Lower lobe of right lung (tissue), 2 donors: Measurements from ENCODE around the gene AXL. TPM values are rescaled to one million over a fixed set of nuclear protein-coding genes. Genes with fewer than 3 reads are reported as not detected.

Experiments
- ATAC-seq, 2 donors: fragments of 200-7000 bp; cut with Tn5 transposase; one replicate each; pipeline ENCODE4 v1.9.1; 2020 to 2022; ENCODE audit warnings: mild to moderate bottlenecking in 2 of 2, moderate library complexity in 2 of 2
- DNase-seq: peaks from one replicate; pipeline ENCODE4 v3.0.0-alpha.2; 2020
- H3K27ac ChIP-seq: fragments of 200-600 bp; one replicate; pipeline ENCODE4 v1.8.0; 2022
- H3K27me3 ChIP-seq: fragments of 200-600 bp; one replicate; pipeline ENCODE4 v1.8.0; 2022; ENCODE audit warnings: low read depth
- H3K36me3 ChIP-seq: fragments of 200-600 bp; one replicate; pipeline ENCODE4 v1.8.0; 2022; ENCODE audit warnings: mild to moderate bottlenecking
- H3K4me1 ChIP-seq: fragments of 200-600 bp; one replicate; pipeline ENCODE4 v1.8.0; 2022
- H3K4me3 ChIP-seq: fragments of 200-600 bp; one replicate; pipeline ENCODE4 v1.8.0; 2022; ENCODE audit warnings: mild to moderate bottlenecking
- H3K9me3 ChIP-seq: fragments of 200-600 bp; one replicate; pipeline ENCODE4 v1.8.0; 2022
- CTCF ChIP-seq: fragments of 200-600 bp; IDR thresholded peaks from one replicate; pipeline ENCODE4 v1.8.0; 2022; ENCODE audit warnings: antibody characterized with exemption, mild to moderate bottlenecking
- intact Hi-C: fragments of 100-400 bp; cut with DNase I; formaldehyde crosslinking; loops from one replicate; pipeline ENCODE4 v1.11.0; 2022
- total RNA-seq: library from RNA; stranded (reverse); fragmentation: NEBNext Ultra II Directional; extraction: Animal tissue kit (Norgen Biotek cat#: 25700); gene quantifications from one replicate; pipeline ENCODE4 v1.2.1, GENCODE V29; 2021
- donor health status: DM: no; HTN: yes; CAD: no; lungs with severe emphysema.

The AXL gene
- total RNA-seq, 1 donor from 2014 or later, result 92.7 TPM

GRCh38 chr19:41235480-41235879 lies 16.5 kb downstream of the AXL start:
- H3K4me1 ChIP-seq, result no peaks in the 10 kb centered on the region
- no peaks in the 10 kb centered on the region for H3K9me3 ChIP-seq
- intact Hi-C loops, result no loop called here

GRCh38 chr19:41238244-41238643 lies 19.2 kb downstream of the AXL start:
- intact Hi-C loops, result no loop called here
- ATAC-seq (no peak), DNase-seq (no peak)
- no peak overlapping the region for H3K27ac ChIP-seq
- no peak for TF ChIP-seq CTCF
- no peaks in the 10 kb centered on the region for H3K4me1 ChIP-seq
- H3K36me3 ChIP-seq, result peaks cover 67% of the 10 kb centered on the region
- H3K4me3 ChIP-seq, result no peak overlapping the region
- H3K27me3 ChIP-seq, result no peaks in the 10 kb centered on the region
- H3K9me3 ChIP-seq, result no peaks in the 10 kb centered on the region

More at GRCh38 chr19:41235480-41235879, 16.5 kb downstream of the AXL start:
- DNase-seq (no peak), ATAC-seq (no peak)
- peaks cover 40% of the 10 kb centered on the region for H3K36me3 ChIP-seq
- TF ChIP-seq CTCF, result no peak
- H3K27ac ChIP-seq, result no peak overlapping the region
- H3K4me3 ChIP-seq, result no peak overlapping the region
- H3K27me3 ChIP-seq, result no peaks in the 10 kb centered on the region

GRCh38 chr19:41239363-41239762 lies 20.3 kb downstream of the AXL start:
- no peak for DNase-seq
- ATAC-seq, result no peak
- H3K4me1 ChIP-seq, result no peaks in the 10 kb centered on the region
- intact Hi-C loops, result no loop called here
- peaks cover 65% of the 10 kb centered on the region for H3K36me3 ChIP-seq
- H3K9me3 ChIP-seq, result no peaks in the 10 kb centered on the region
- H3K27ac ChIP-seq, result no peak overlapping the region
- no peaks in the 10 kb centered on the region for H3K27me3 ChIP-seq
- no peak for TF ChIP-seq CTCF
- H3K4me3 ChIP-seq, result no peak overlapping the region

GRCh38 chr19:41239961-41240574 lies 21.0 kb downstream of the AXL start:
- Histone ChIP-seq H3K4me1 (no peaks in the 10 kb centered on the region), H3K27me3 (no peaks in the 10 kb centered on the region), H3K4me3 (no peak overlapping the region), H3K9me3 (no peaks in the 10 kb centered on the region), H3K27ac (no peak overlapping the region), H3K36me3 (peaks cover 66% of the 10 kb centered on the region)
- TF ChIP-seq CTCF, result no peak
- intact Hi-C loops, result no loop called here
- DNase-seq (no peak), ATAC-seq (no peak)

- Histone ChIP-seq H3K4me3 (no peak overlapping the region), H3K27ac (no peak overlapping the region), H3K27me3 (no peaks in the 10 kb centered on the region), H3K9me3 (no peaks in the 10 kb centered on the region), H3K36me3 (peaks cover 77% of the 10 kb centered on the region), H3K4me1 (no peaks in the 10 kb centered on the region)
- ATAC-seq, result no peak
- intact Hi-C loops, result no loop called here
- DNase-seq, result no peak
- no peak for TF ChIP-seq CTCF
These were observed 22.8 kb downstream of the AXL start for GRCh38 chr19:41241859-41242258.
